ENCODE measurements around the gene PELI2.

- TF ChIP-seq CTCF (IDR thresholded peaks at IDR 0.05) (no peak), ZFX (IDR thresholded peaks at IDR 0.05; ENCODE audit: borderline replicate concordance) (no peak)
Observed at GRCh38 chr14:56156096-56156495, 37.9 kb downstream of the PELI2 start.

Measured in 22Rv1 (cell line).